Loucy (cell line): ENCODE results near the gene SEMA5A.

Source experiments
- H2AFZ ChIP-seq: fragments of 200-600 bp; sonication (generic); 2 replicates; pipeline ENCODE4 v1.6.0; 2016; ENCODE audit warnings: antibody characterized with exemption, mild to moderate bottlenecking, low read length, moderate library complexity
- H3F3A ChIP-seq: fragments of 200-600 bp; 2 replicates; pipeline ENCODE4 v1.6.0; 2016; ENCODE audit warnings: antibody characterized with exemption, low read depth, mild to moderate bottlenecking
- H3K27me3 ChIP-seq: fragments of 200-600 bp; sonication (generic); 2 replicates; pipeline ENCODE4 v1.6.1; 2014; ENCODE audit warnings: low read length, mild to moderate bottlenecking; ENCODE audit not compliant: insufficient read depth, poor library complexity, severe bottlenecking
- H3K36me3 ChIP-seq: fragments of 200-600 bp; sonication (generic); 2 replicates; pipeline ENCODE4 v1.6.1; 2016; ENCODE audit warnings: low read length; ENCODE audit not compliant: insufficient read depth
- H3K4me1 ChIP-seq: fragments of 200-600 bp; sonication (generic); 2 replicates; pipeline ENCODE4 v1.5.1; 2014; ENCODE audit warnings: low read length, mild to moderate bottlenecking; ENCODE audit not compliant: insufficient read depth, poor library complexity, severe bottlenecking
- H3K4me2 ChIP-seq: fragments of 200-600 bp; sonication (generic); 2 replicates; pipeline ENCODE4 v1.6.0; 2014; ENCODE audit warnings: antibody characterized with exemption, low read length, low read depth, mild to moderate bottlenecking; ENCODE audit not compliant: poor library complexity, severe bottlenecking
- H3K4me3 ChIP-seq: fragments of 200-600 bp; sonication (generic); 2 replicates; pipeline ENCODE4 v1.5.1; 2014; ENCODE audit warnings: low read length, mild to moderate bottlenecking, mixed read lengths; ENCODE audit not compliant: poor library complexity, severe bottlenecking
- H3K79me2 ChIP-seq: fragments of 200-600 bp; sonication (generic); 2 replicates; pipeline ENCODE4 v1.6.1; 2014; ENCODE audit warnings: low read length; ENCODE audit not compliant: insufficient read depth
- H3K9ac ChIP-seq: fragments of 200-600 bp; sonication (generic); 2 replicates; pipeline ENCODE4 v1.6.0; 2014; ENCODE audit warnings: mild to moderate bottlenecking, low read depth, low read length, moderate library complexity; ENCODE audit not compliant: poor library complexity, severe bottlenecking
- H3K9me2 ChIP-seq: fragments of 200-600 bp; sonication (generic); replicated peaks from 2 replicates; pipeline ENCODE4 v1.6.1; 2016; ENCODE audit warnings: low read depth, low read length, mixed read lengths
- H3K9me3 ChIP-seq: fragments of 200-600 bp; sonication (generic); 2 replicates; pipeline ENCODE4 v1.6.1; 2014; ENCODE audit warnings: mild to moderate bottlenecking, antibody characterized with exemption, low read length, low read depth; ENCODE audit not compliant: insufficient read depth
- H4K20me1 ChIP-seq: fragments of 200-600 bp; sonication (generic); 2 replicates; pipeline ENCODE4 v1.6.0; 2014; ENCODE audit warnings: antibody characterized with exemption, low read length, mild to moderate bottlenecking; ENCODE audit not compliant: insufficient read depth, poor library complexity, severe bottlenecking
- CTCF ChIP-seq: fragments of 200-600 bp; sonication (generic); conservative IDR thresholded peaks from 2 replicates; pipeline ENCODE4 v1.5.1; 2014; ENCODE audit warnings: mild to moderate bottlenecking, antibody characterized with exemption, low read length
- EZH2phosphoT487 ChIP-seq: fragments of 200-600 bp; IDR thresholded peaks from 2 replicates; pipeline ENCODE4 v1.6.1; 2018; ENCODE audit warnings: antibody characterized with exemption, mild to moderate bottlenecking, moderate library complexity, borderline replicate concordance

SEMA5A gene

GRCh38 chr5:9543311-9543920 lies 2.5 kb downstream of the SEMA5A start:
- H2AFZ ChIP-seq: no peak overlapping the region
- H3K4me2 ChIP-seq: no peak overlapping the region
- H3K9me3 ChIP-seq: no peaks in the 10 kb centered on the region
- H3K4me3 ChIP-seq: no peak overlapping the region
- no peaks in the 10 kb centered on the region for H3K36me3 ChIP-seq
- TF ChIP-seq CTCF (no peak), EZH2phosphoT487 (no peak)
- H3K4me1 ChIP-seq: no peaks in the 10 kb centered on the region
- no peaks in the 10 kb centered on the region for H3K79me2 ChIP-seq
- no peaks in the 10 kb centered on the region for H4K20me1 ChIP-seq
- no peaks in the 10 kb centered on the region for H3K27me3 ChIP-seq
- H3K9ac ChIP-seq: no peak overlapping the region
- H3F3A ChIP-seq: no peaks in the 10 kb centered on the region
- H3K9me2 ChIP-seq: no peaks in the 10 kb centered on the region

GRCh38 chr5:9540791-9541190 lies 5.1 kb downstream of the SEMA5A start:
- H3K27me3 ChIP-seq: no peaks in the 10 kb centered on the region
- no peaks in the 10 kb centered on the region for H3K79me2 ChIP-seq
- no peaks in the 10 kb centered on the region for H3K36me3 ChIP-seq
- H3K9me3 ChIP-seq: no peaks in the 10 kb centered on the region
- H4K20me1 ChIP-seq: no peaks in the 10 kb centered on the region
- no peaks in the 10 kb centered on the region for H3F3A ChIP-seq
- peaks cover 10% of the 10 kb centered on the region for H3K4me1 ChIP-seq
- no peak overlapping the region for H2AFZ ChIP-seq
- no peak overlapping the region for H3K4me2 ChIP-seq
- H3K9me2 ChIP-seq: no peaks in the 10 kb centered on the region
- no peak for TF ChIP-seq EZH2phosphoT487
- no peak for TF ChIP-seq CTCF
- no peak overlapping the region for H3K4me3 ChIP-seq
- H3K9ac ChIP-seq: no peak overlapping the region

- H2AFZ ChIP-seq: no peak overlapping the region
- no peak for TF ChIP-seq CTCF
- TF ChIP-seq EZH2phosphoT487: no peak
- H3K4me2 ChIP-seq: no peak overlapping the region
- H3K36me3 ChIP-seq: no peaks in the 10 kb centered on the region
- H3K4me1 ChIP-seq: peaks cover 10% of the 10 kb centered on the region
- no peaks in the 10 kb centered on the region for H3F3A ChIP-seq
- no peaks in the 10 kb centered on the region for H3K79me2 ChIP-seq
- no peaks in the 10 kb centered on the region for H3K27me3 ChIP-seq
- H3K9me3 ChIP-seq: no peaks in the 10 kb centered on the region
- no peaks in the 10 kb centered on the region for H3K9me2 ChIP-seq
- H3K4me3 ChIP-seq: no peak overlapping the region
- H4K20me1 ChIP-seq: no peaks in the 10 kb centered on the region
- no peak overlapping the region for H3K9ac ChIP-seq
Measured at GRCh38 chr5:9538504-9538903, 7.4 kb downstream of the SEMA5A start.
